GM12878 (cell line): Measurements from ENCODE around the gene FAM234B. TPM values are rescaled to one million over a fixed set of nuclear protein-coding genes. Genes with fewer than 3 reads are reported as not detected.

Experiments used
- ATAC-seq: fragments of 200-7000 bp; cut with Tn5 transposase; 3 replicates; pipeline ENCODE4 v1.9.1; 2020; ENCODE audit warnings: mild to moderate bottlenecking, moderate library complexity
- BruUV-seq: library from RNA; stranded (reverse); fragments of 400-500 nt; replicated peaks from 2 replicates; lab custom pipeline; 2021; lab: Mats Ljungman, UMichigan
- CTCF ChIA-PET: fragments of 300-600 bp; sonication (Branson Sonifier 250); formaldehyde crosslinking; extraction: SDS; loops from one replicate; lab custom pipeline; 2021; ENCODE audit warnings: inconsistent platforms; lab: Yijun Ruan, JAX
- POLR2A ChIA-PET: fragments of 350-600 bp; formaldehyde crosslinking; extraction: SDS; loops from one replicate; lab custom pipeline; 2021; ENCODE audit warnings: inconsistent platforms; lab: Charles Lee
- RAD21 ChIA-PET: fragments of 300-600 bp; sonication (Branson Sonifier 250); formaldehyde crosslinking; loops from one replicate; lab custom pipeline; 2023; ENCODE audit warnings: antibody characterized with exemption; ENCODE audit not compliant: unreplicated experiment; lab: Charles Lee
- SMC1A ChIA-PET: fragments of 300-600 bp; sonication (Branson Sonifier 250); formaldehyde crosslinking; loops from one replicate; lab custom pipeline; 2023; ENCODE audit not compliant: unreplicated experiment, uncharacterized antibody; lab: Charles Lee
- DNase-seq: peaks from one replicate; pipeline ENCODE4 v3.0.0-alpha.2; 2011; ENCODE audit warnings: low read depth, low spot score
- FAIRE-seq: peaks from 3 replicates; lab custom pipeline; 2011; peaks lifted over from hg19 to GRCh38; lab: Jason Lieb, UNC
- H2AFZ ChIP-seq: 2 replicates; pipeline ENCODE4 v1.6.0; 2011; ENCODE audit warnings: low read depth, low read length, control low read depth; ENCODE audit not compliant: control insufficient read depth
- H3K27ac ChIP-seq: 2 replicates; pipeline ENCODE4 v1.5.1; 2011; ENCODE audit warnings: control low read depth; ENCODE audit not compliant: control insufficient read depth, insufficient read depth
- H3K27me3 ChIP-seq, 2 experiments: replicated peaks in 1 of 2; 2 replicates each; pipeline versions ENCODE4 v1.6.0 to v1.6.1; 2011; ENCODE audit warnings: low read length in 1 of 2; ENCODE audit not compliant: control insufficient read depth in 2 of 2, insufficient read depth in 2 of 2
- H3K36me3 ChIP-seq, 2 experiments: 2 replicates each; pipeline ENCODE4 v1.5.1; 2011; ENCODE audit warnings: low read length in 1 of 2; ENCODE audit not compliant: control insufficient read depth in 2 of 2, insufficient read depth in 2 of 2
- H3K4me1 ChIP-seq: 2 replicates; pipeline ENCODE4 v1.6.1; 2011; ENCODE audit warnings: mild to moderate bottlenecking, low read length, moderate library complexity, mixed read lengths; ENCODE audit not compliant: control insufficient read depth, insufficient read depth
- H3K4me2 ChIP-seq: 2 replicates; pipeline ENCODE4 v1.6.0; 2011; ENCODE audit warnings: control low read depth; ENCODE audit not compliant: control insufficient read depth, insufficient read depth
- H3K4me3 ChIP-seq: fragments of 200-600 bp; sonication (generic); 2 replicates; pipeline ENCODE4 v1.5.1; 2016
- H3K79me2 ChIP-seq: 2 replicates; pipeline ENCODE4 v1.6.0; 2011; ENCODE audit warnings: low read length; ENCODE audit not compliant: control insufficient read depth, insufficient read depth
- H3K9ac ChIP-seq: 2 replicates; pipeline ENCODE4 v1.8.0; 2011; ENCODE audit warnings: low read length, control low read depth, mixed read lengths; ENCODE audit not compliant: control insufficient read depth, insufficient read depth
- H3K9me3 ChIP-seq: replicated peaks from 3 replicates; pipeline ENCODE4 v1.5.1; 2011; ENCODE audit warnings: mild to moderate bottlenecking, low read length; ENCODE audit not compliant: control insufficient read depth, insufficient read depth
- H4K20me1 ChIP-seq: 2 replicates; pipeline ENCODE4 v1.6.0; 2011; ENCODE audit not compliant: control insufficient read depth, insufficient read depth
- BCLAF1 ChIP-seq: fragments of 450-650 bp; IDR thresholded peaks from 2 replicates; pipeline ENCODE4 v1.6.1; 2017; ENCODE audit warnings: antibody characterized with exemption, mild to moderate bottlenecking, moderate library complexity
- CREB1 ChIP-seq: IDR thresholded peaks from 2 replicates; pipeline ENCODE4 v1.6.1; 2012; ENCODE audit warnings: low read depth, mild to moderate bottlenecking, inconsistent platforms
- GATAD2B ChIP-seq: fragments of 450-650 bp; conservative IDR thresholded peaks from 2 replicates; pipeline ENCODE4 v1.6.1; 2017; ENCODE audit warnings: low read depth, mild to moderate bottlenecking, moderate library complexity
- HDAC6 ChIP-seq: fragments of 200-600 bp; sonication (generic); IDR thresholded peaks from one replicate; pipeline ENCODE4 v1.8.0; 2017; ENCODE audit warnings: antibody characterized with exemption; ENCODE audit not compliant: unreplicated experiment
- IRF4 ChIP-seq: IDR thresholded peaks from 2 replicates; pipeline ENCODE4 v1.6.1; 2011; ENCODE audit warnings: low read depth, low read length
- LARP7 ChIP-seq: fragments of 450-650 bp; IDR thresholded peaks from 2 replicates; pipeline ENCODE4 v1.6.1; 2017; ENCODE audit warnings: mild to moderate bottlenecking
- RELB ChIP-seq: fragments of 450-650 bp; IDR thresholded peaks from 2 replicates; pipeline ENCODE4 v1.6.1; 2017; ENCODE audit warnings: low read depth, mild to moderate bottlenecking, moderate library complexity
- SP1 ChIP-seq: IDR thresholded peaks from one replicate; pipeline ENCODE4 v1.6.1; 2011; ENCODE audit warnings: low read depth, low read length
- SREBF1 ChIP-seq: IDR thresholded peaks from 2 replicates; pipeline ENCODE4 v1.6.1; 2012; ENCODE audit warnings: mild to moderate bottlenecking, low read length
- SRF ChIP-seq, 2 experiments: IDR thresholded peaks; 2 replicates each; pipeline ENCODE4 v1.6.1; 2011; ENCODE audit warnings: low read depth in 2 of 2, low read length in 2 of 2, mild to moderate bottlenecking in 1 of 2, moderate library complexity in 1 of 2
- STAT1 ChIP-seq: fragments of 450-650 bp; conservative IDR thresholded peaks from 2 replicates; pipeline ENCODE4 v1.6.1; 2014; ENCODE audit warnings: antibody characterized with exemption, mild to moderate bottlenecking
- SUZ12 ChIP-seq: fragments of 200-600 bp; sonication (generic); IDR thresholded peaks from one replicate; pipeline ENCODE4 v1.6.1; 2018; ENCODE audit warnings: antibody characterized with exemption, mild to moderate bottlenecking; ENCODE audit not compliant: unreplicated experiment
- TAF1 ChIP-seq: IDR thresholded peaks from 2 replicates; pipeline ENCODE4 v1.6.1; 2011; ENCODE audit warnings: mild to moderate bottlenecking, low read depth, low read length, borderline replicate concordance
- YY1 ChIP-seq: IDR thresholded peaks from 2 replicates; pipeline ENCODE4 v1.6.1; 2011; ENCODE audit warnings: low read depth, mild to moderate bottlenecking, low read length
- ZNF217 ChIP-seq: fragments of 450-650 bp; IDR thresholded peaks from 2 replicates; pipeline ENCODE4 v1.6.1; 2017; ENCODE audit warnings: antibody characterized with exemption, mild to moderate bottlenecking
- WGBS: methylation state at CpG from one replicate; pipeline ENCODE4 v1.1.6; 2016; ENCODE audit warnings: low lambda C conversion rate; ENCODE audit not compliant: insufficient replicate concordance, insufficient coverage; ENCODE audit errors: missing lambda C conversion rate; 5-methylcytosine and 5-hydroxymethylcytosine counted together
- in situ Hi-C: fragments of 300-500 bp; cut with MboI; formaldehyde crosslinking; loops from 9 replicates; pipeline ENCODE4 v1.14.3; 2018; ENCODE audit warnings: mixed read lengths
- intact Hi-C: fragments of 100-400 bp; cut with micrococcal nuclease; formaldehyde crosslinking; loops from one replicate; pipeline ENCODE4 v1.14.2; 2022; ENCODE audit not compliant: unreplicated experiment
- polyA plus RNA-seq, 11 experiments: library from polyadenylated mRNA; depleted of rRNA in 4 of 11; unstranded in 6 of 11; stranded (reverse) in 5 of 11; fragments of >200 nt; fragmentation: Nextera tagmentation in 4 of 11; fragmentation: Illumina TruSeq in 1 of 11; extraction: Ambion mirVana in 4 of 11; extraction: Trizol in 1 of 11; gene quantifications; 1 replicate in 1 of 11; 2 replicates in 10 of 11; pipeline versions ENCODE4 v1.2.1 to v1.2.3, GENCODE V29; 2011 to 2016; ENCODE audit warnings: inconsistent platforms in 2 of 11, missing spikeins in 2 of 11, low read depth in 1 of 11
- total RNA-seq, 4 experiments: library from RNA; depleted of rRNA in 3 of 4; stranded (reverse); fragments of >200 nt in 3 of 4; fragmentation: Illumina TruSeq in 1 of 4; extraction: Trizol in 1 of 4; gene quantifications; 2 replicates each; pipeline versions ENCODE4 v1.2.1 to v1.2.3, GENCODE V29; 2013 to 2021
- TF ChIP-seq, protein P1 (sequence below), 3 experiments: IDR thresholded peaks in 2 of 3; conservative IDR thresholded peaks in 1 of 3; 2 replicates each; pipeline ENCODE4 v1.5.1; 2011; ENCODE audit warnings: low read depth in 3 of 3, low read length in 3 of 3, mild to moderate bottlenecking in 3 of 3, control low read depth in 2 of 3, moderate library complexity in 2 of 3, inconsistent platforms in 1 of 3, mixed read lengths in 1 of 3; ENCODE audit not compliant: control insufficient read depth in 2 of 3, insufficient read depth in 1 of 3; ENCODE audit errors: extremely low read depth in 1 of 3
- TF ChIP-seq, protein P2 (sequence below): IDR thresholded peaks from 2 replicates; pipeline ENCODE4 v1.6.1; 2012; ENCODE audit warnings: low read depth, low read length, improper control_type of control experiment

The FAM234B gene
- total and polyA plus RNA-seq, 10 of the 15 experiments (the other 5 are each of a cell fraction or from before 2014, with no cell fraction given), result 0.09 to 2.8 (median 0.18) TPM

DNA sequence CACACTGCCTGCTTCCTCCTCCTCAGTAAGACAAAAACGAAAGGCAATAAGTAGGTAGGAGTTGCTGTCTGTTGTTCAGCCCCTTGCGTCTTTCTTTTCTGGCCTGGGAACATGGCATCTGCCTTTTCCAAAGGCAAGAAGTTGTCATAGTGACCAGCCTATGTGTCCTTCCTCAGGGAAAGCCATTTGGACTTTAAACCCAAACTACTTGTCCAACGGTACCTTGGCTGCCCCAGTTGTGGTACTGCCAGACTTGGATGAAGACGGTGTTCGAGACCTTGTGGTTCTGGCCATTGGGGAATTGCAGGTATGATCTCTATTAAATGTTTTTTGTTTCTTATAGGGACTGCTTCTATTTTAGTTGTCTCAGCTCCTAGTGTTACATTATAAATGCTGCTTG lies 18.5 kb downstream of the FAM234B start:
- no peak for TF ChIP-seq LARP7
- no peak for TF ChIP-seq SUZ12
- TF ChIP-seq ZNF217, result no peak
- TF ChIP-seq SP1, result no peak
- no peak for TF ChIP-seq SREBF1
- TF ChIP-seq RELB, result no peak
- TF ChIP-seq STAT1, result no peak
- TF ChIP-seq BCLAF1, result no peak
- TF ChIP-seq GATAD2B, result no peak
- no peak for TF ChIP-seq IRF4
- no peak for TF ChIP-seq TAF1
- TF ChIP-seq CREB1, result no peak
- TF ChIP-seq, protein P1, sequence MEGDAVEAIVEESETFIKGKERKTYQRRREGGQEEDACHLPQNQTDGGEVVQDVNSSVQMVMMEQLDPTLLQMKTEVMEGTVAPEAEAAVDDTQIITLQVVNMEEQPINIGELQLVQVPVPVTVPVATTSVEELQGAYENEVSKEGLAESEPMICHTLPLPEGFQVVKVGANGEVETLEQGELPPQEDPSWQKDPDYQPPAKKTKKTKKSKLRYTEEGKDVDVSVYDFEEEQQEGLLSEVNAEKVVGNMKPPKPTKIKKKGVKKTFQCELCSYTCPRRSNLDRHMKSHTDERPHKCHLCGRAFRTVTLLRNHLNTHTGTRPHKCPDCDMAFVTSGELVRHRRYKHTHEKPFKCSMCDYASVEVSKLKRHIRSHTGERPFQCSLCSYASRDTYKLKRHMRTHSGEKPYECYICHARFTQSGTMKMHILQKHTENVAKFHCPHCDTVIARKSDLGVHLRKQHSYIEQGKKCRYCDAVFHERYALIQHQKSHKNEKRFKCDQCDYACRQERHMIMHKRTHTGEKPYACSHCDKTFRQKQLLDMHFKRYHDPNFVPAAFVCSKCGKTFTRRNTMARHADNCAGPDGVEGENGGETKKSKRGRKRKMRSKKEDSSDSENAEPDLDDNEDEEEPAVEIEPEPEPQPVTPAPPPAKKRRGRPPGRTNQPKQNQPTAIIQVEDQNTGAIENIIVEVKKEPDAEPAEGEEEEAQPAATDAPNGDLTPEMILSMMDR (IDR thresholded peaks at IDR 0.05 in 2 of 3, conservative IDR thresholded peaks at IDR 0.05 in 1 of 3; ENCODE audit: control insufficient read depth in 2 of 3, extremely low read depth in 1 of 3, insufficient read depth in 1 of 3, low read depth in 3 of 3, low read length in 3 of 3), result no peak
- no peak for TF ChIP-seq SRF (IDR thresholded peaks at IDR 0.05; ENCODE audit: low read depth in 2 of 2, low read length in 2 of 2)
- TF ChIP-seq YY1, result no peak
- TF ChIP-seq HDAC6, result no peak
- TF ChIP-seq, protein P2, sequence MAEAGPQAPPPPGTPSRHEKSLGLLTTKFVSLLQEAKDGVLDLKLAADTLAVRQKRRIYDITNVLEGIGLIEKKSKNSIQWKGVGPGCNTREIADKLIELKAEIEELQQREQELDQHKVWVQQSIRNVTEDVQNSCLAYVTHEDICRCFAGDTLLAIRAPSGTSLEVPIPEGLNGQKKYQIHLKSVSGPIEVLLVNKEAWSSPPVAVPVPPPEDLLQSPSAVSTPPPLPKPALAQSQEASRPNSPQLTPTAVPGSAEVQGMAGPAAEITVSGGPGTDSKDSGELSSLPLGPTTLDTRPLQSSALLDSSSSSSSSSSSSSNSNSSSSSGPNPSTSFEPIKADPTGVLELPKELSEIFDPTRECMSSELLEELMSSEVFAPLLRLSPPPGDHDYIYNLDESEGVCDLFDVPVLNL, result no peak
- Histone ChIP-seq H3K79me2 (no peaks in the 10 kb centered on the region), H2AFZ (no peak overlapping the region), H3K27me3 (0 out of 4 replicates have a peak, but pooled peaks cover 0 to 3% of the 10 kb centered on the region in 2 experiments), H3K4me1 (no peaks in the 10 kb centered on the region), H4K20me1 (no peaks in the 10 kb centered on the region), H3K9ac (no peak overlapping the region), H3K4me2 (no peak overlapping the region), H3K27ac (no peak overlapping the region), H3K4me3 (no peak overlapping the region), H3K36me3 (no peaks in the 10 kb centered on the region), H3K9me3 (no peaks in the 10 kb centered on the region)
- ChIA-PET SMC1A (interaction anchor here (0.6 kb wide), 1 partner anchor 273 kb away, joined by 3 read pairs; no protein-coding TSS in a partner anchor), POLR2A (no interaction called here), RAD21 (no interaction called here), CTCF (no interaction called here)
- intact Hi-C loops (no loop called here), in situ Hi-C loops (no loop called here)
- WGBS, result 69% methylated on average over 5 of the region's 5 CpGs
- BruUV-seq, result no TSS peak
- DNase-seq (no peak), ATAC-seq (no peak), FAIRE-seq (no peak)
